ENCODE data around the gene NUP107.

DNA sequence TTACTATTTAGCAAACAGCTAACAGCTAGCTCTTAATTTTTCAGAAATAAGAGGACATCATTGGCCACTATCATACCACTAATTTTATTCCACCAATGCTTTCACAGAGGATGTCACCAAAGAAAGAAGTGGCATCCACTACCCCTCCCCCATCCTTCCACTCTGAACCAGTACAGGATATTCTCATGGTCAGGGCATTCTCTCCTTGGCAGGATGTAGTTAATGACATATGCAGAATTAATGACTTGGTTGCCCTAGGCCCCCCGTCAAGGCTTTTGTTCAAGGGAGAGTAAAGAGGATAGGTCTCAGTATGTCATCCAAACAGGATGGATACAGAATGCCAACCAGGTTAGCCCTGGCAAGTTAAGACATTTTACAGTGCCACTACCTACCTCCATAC, 18.9 kb upstream of the NUP107 start:
- TF ChIP-seq, protein P1, sequence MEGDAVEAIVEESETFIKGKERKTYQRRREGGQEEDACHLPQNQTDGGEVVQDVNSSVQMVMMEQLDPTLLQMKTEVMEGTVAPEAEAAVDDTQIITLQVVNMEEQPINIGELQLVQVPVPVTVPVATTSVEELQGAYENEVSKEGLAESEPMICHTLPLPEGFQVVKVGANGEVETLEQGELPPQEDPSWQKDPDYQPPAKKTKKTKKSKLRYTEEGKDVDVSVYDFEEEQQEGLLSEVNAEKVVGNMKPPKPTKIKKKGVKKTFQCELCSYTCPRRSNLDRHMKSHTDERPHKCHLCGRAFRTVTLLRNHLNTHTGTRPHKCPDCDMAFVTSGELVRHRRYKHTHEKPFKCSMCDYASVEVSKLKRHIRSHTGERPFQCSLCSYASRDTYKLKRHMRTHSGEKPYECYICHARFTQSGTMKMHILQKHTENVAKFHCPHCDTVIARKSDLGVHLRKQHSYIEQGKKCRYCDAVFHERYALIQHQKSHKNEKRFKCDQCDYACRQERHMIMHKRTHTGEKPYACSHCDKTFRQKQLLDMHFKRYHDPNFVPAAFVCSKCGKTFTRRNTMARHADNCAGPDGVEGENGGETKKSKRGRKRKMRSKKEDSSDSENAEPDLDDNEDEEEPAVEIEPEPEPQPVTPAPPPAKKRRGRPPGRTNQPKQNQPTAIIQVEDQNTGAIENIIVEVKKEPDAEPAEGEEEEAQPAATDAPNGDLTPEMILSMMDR (conservative IDR thresholded peaks at IDR 0.05; ENCODE audit: low read length), result no peak
- TF ChIP-seq EZH2phosphoT487 (IDR thresholded peaks at IDR 0.05; ENCODE audit: borderline replicate concordance, low read depth, low read length), result no peak

Data from OCI-LY7 (cell line).